NCI-H82 treated with DMSO at 0.1 percent for 48 hours (cell line): ENCODE data around the gene UAP1L1.

Experiments
- DNase-seq: peaks from one replicate; lab custom pipeline; 2025; ENCODE audit not compliant: unreplicated experiment; lab: John Stamatoyannopoulos, UW

UAP1L1 gene

DNA sequence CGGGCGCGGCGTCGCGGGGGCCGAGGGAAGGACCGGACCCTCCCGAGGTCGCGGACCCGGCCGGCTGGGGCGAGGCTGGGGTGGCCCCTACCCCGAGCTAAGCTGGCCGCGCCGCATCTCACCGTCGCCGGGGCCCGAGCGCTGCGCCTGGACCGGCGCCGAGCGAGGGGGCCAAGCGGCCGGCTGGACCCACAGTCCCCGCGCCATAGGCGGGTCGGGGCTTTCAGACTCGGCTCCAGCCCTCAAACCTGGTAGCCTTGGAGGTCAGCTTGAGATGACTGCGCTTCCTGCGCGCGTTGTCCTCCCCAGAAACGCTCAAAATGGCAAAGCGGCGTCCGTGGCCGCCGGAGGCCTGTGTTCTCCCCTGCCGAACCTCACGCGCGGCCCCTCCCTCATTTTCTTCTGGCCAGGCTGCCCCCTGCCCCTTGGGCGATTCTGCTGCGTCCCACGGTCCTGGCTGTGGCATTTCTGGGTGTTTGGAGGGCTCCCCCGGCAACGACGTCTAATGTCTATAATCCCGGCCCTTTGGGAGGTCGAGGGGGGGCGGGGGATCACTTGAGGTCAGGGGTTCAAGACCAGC is 52.9 kb downstream of the UAP1L1 start:
- DNase-seq, result no peak
